ENCODE results near the gene MBOAT2.

MBOAT2 gene

GRCh38 chr2:8897206-8897605 is 106.3 kb downstream of the MBOAT2 start:
- in situ Hi-C loops (cut with HindIII; ENCODE audit: low sequenced_read_pairs): loop anchor here (25.0 kb wide), 1 partner anchor 215 kb away; no protein-coding TSS in a partner anchor

GRCh38 chr2:8896671-8897070 is 106.8 kb downstream of the MBOAT2 start:
- in situ Hi-C loops (cut with HindIII; ENCODE audit: low sequenced_read_pairs): loop anchor here (25.0 kb wide), 1 partner anchor 216 kb away; no protein-coding TSS in a partner anchor

DNA sequence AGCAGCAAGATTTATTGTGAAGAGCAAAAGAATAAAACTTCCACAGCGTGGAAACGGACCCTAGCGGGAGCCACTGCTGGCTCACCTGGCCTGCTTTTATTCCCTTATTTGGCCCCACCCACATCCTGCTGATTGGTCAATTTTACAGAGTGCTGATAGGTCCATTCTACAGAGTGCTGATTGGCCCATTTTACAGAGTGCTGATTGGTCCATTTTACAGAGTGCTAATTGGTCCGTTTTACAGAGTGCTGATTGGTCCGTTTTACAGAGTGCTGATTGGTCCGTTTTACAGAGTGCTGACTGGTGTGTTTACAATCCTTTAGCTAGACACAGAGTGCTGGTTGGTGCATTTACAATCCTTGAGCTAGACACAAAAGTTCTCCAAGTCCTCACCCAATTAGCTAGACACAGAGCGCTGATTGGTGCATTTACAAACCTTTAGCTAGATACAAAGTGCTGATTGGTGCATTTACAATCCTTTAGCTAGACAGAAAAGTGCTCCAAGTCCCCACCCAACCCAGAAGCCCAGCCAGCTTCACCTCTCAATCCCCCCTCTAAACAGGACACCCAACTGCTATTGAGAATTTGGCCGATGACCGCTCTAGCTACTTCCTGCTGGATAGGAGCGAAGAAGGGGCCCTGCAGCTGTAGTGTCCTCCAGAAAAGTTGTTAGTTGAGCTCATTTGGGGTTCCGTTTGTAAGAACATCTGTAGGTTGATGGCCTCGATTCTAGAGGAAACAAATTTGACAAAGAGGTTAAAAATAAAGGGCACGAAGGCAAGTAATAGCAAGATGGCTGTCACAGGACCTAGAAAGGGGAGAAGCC is 108.2 kb downstream of the MBOAT2 start:
- in situ Hi-C loops (cut with HindIII; ENCODE audit: low sequenced_read_pairs): loop anchor here (25.0 kb wide), 1 partner anchor 217 kb away; no protein-coding TSS in a partner anchor

DNA sequence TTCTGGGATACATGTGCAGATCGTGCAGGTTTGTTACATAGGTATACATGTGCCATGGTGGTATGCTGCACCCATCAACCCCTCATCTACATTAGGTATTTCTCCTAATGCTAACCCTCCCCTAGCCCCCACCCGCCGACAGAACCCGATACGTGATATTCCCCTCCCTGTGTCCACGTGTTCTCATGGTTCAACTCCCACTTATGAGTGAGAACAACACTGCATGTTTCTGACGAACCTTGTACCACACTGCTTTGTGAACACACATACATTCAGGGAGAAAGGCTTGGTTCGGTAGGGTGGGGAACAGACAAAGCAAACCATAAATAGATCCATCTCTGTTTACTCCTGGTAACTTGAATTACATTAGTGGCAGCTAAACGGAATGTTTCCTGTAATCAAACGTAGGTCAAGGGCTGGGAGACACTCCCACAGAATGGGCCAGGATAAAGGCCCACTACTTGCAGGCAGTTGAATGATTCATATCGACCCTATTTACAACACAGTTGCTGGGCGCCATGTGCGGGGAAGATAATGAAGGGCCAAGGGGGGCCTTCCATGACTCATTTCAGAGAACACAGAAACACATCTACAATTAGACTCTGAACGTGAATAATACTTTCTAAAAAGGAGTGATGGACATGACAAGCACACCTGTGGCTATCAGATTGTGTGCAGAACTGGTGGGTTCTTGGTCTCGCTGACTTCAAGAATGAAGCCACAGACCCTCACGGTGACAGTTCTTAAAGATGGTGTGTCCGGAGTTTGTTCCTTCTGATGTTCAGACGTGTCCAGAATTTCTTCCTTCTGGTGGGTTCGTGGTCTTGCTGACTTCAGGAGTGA is 109.3 kb downstream of the MBOAT2 start:
- in situ Hi-C loops (cut with HindIII; ENCODE audit: low sequenced_read_pairs): loop anchor here (25.0 kb wide), 1 partner anchor 218 kb away; no protein-coding TSS in a partner anchor

DNA sequence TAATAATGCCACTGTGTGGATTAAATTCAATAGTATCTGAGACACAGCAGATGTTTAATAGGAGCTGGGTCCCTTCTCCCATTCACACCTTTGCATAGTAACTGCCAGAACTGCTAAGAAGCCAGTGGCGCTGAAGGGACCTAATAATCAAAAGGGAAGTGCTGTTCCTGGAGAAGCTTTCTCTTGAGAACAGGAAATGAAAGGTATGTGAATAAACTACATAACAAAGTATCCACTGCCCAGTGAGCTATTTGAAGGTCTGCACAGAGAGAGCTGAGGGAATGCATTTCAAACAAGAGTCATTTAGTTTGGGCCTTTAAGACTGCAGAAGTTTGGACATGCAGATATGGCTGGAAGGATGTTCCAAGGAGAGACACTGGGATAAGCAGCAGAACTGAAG is 110.0 kb downstream of the MBOAT2 start:
- in situ Hi-C loops (cut with HindIII; ENCODE audit: low sequenced_read_pairs): loop anchor here (25.0 kb wide), 1 partner anchor 219 kb away; no protein-coding TSS in a partner anchor

- in situ Hi-C loops (cut with HindIII; ENCODE audit: low sequenced_read_pairs): loop anchor here (25.0 kb wide), 1 partner anchor 220 kb away; no protein-coding TSS in a partner anchor
Observed at GRCh38 chr2:8892111-8892510, 111.4 kb downstream of the MBOAT2 start.

GRCh38 chr2:8889978-8890377 is 113.5 kb downstream of the MBOAT2 start:
- in situ Hi-C loops (cut with HindIII; ENCODE audit: low sequenced_read_pairs): loop anchor here (25.0 kb wide), 1 partner anchor 222 kb away; no protein-coding TSS in a partner anchor

- in situ Hi-C loops (cut with HindIII; ENCODE audit: low sequenced_read_pairs): loop anchor here (25.0 kb wide), 1 partner anchor 223 kb away; no protein-coding TSS in a partner anchor
Observed at GRCh38 chr2:8888963-8889362, 114.5 kb downstream of the MBOAT2 start.

GRCh38 chr2:8886876-8887275 is 116.6 kb downstream of the MBOAT2 start:
- in situ Hi-C loops (cut with HindIII; ENCODE audit: low sequenced_read_pairs): loop anchor here (25.0 kb wide), 1 partner anchor 225 kb away; no protein-coding TSS in a partner anchor

DNA sequence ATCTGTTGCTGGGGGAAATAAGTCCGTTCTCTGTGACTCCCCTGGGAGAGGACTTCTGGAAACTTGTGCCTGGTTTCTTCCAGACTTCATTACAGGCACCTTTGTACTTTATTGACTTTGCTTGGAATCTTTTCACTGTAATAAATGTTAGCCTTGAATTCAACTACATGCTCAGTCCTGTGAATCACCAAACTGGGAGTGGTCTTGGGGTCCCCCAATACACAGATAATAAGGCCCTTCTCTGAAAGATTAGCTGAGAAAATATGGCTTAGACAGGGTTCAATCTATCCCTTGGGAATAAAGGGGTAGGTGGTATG is 117.3 kb downstream of the MBOAT2 start:
- in situ Hi-C loops (cut with HindIII; ENCODE audit: low sequenced_read_pairs): loop anchor here (25.0 kb wide), 1 partner anchor 226 kb away; no protein-coding TSS in a partner anchor

- in situ Hi-C loops (cut with HindIII; ENCODE audit: low sequenced_read_pairs): loop anchor here (25.0 kb wide), 1 partner anchor 227 kb away; no protein-coding TSS in a partner anchor
Observed at GRCh38 chr2:8885449-8886201, 117.9 kb downstream of the MBOAT2 start.

- in situ Hi-C loops (cut with HindIII; ENCODE audit: low sequenced_read_pairs): loop anchor here (25.0 kb wide), 1 partner anchor 227 kb away; no protein-coding TSS in a partner anchor
Observed at GRCh38 chr2:8884812-8885211, 118.7 kb downstream of the MBOAT2 start.

GRCh38 chr2:8882094-8882493 is 121.4 kb downstream of the MBOAT2 start:
- in situ Hi-C loops (cut with HindIII; ENCODE audit: low sequenced_read_pairs): loop anchor here (25.0 kb wide), 1 partner anchor 230 kb away; no protein-coding TSS in a partner anchor

- in situ Hi-C loops (cut with HindIII; ENCODE audit: low sequenced_read_pairs): loop anchor here (25.0 kb wide), 1 partner anchor 234 kb away; no protein-coding TSS in a partner anchor
Observed at GRCh38 chr2:8877894-8878293, 125.6 kb downstream of the MBOAT2 start.

DNA sequence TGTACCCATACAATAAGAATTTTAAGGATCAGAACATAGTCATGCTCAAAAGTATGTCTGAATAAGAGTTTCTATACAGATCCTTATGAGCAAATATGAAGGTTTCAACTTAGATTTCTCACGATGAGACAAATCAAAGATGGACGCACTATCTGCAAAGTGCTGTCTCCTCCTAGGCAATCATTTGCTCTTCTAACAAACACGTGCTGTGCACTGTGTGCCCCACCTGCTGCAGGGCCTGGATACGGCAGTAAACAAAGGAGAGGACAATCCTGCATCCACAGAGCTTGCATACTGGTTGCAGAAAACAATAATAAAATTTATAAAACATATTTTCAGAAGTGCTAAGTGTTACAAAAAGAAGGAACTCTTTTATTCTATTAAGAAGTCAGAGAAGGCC is 126.2 kb downstream of the MBOAT2 start:
- in situ Hi-C loops (cut with HindIII; ENCODE audit: low sequenced_read_pairs): loop anchor here (25.0 kb wide), 1 partner anchor 235 kb away; no protein-coding TSS in a partner anchor

- in situ Hi-C loops (cut with HindIII; ENCODE audit: low sequenced_read_pairs): loop anchor here (25.0 kb wide), 1 partner anchor 236 kb away; no protein-coding TSS in a partner anchor
Observed at GRCh38 chr2:8876628-8877027, 126.9 kb downstream of the MBOAT2 start.

GRCh38 chr2:8872821-8873432 is 130.6 kb downstream of the MBOAT2 start:
- in situ Hi-C loops (cut with HindIII; ENCODE audit: low sequenced_read_pairs): no loop called here

- in situ Hi-C loops (cut with HindIII; ENCODE audit: low sequenced_read_pairs): no loop called here
Observed at GRCh38 chr2:8870441-8870840, 133.0 kb downstream of the MBOAT2 start.

GRCh38 chr2:8867363-8867762 is 136.1 kb downstream of the MBOAT2 start:
- in situ Hi-C loops (cut with HindIII; ENCODE audit: low sequenced_read_pairs): no loop called here

Data from endothelial cell of hepatic sinusoid (primary cell).